MM.1S (cell line): ENCODE data around the gene RAB6B.

Source experiments
- CTCF ChIP-seq: fragments of 300-600 bp; sonication (generic); IDR thresholded peaks from 2 replicates; pipeline ENCODE4 v1.5.1; 2016; ENCODE audit warnings: antibody characterized with exemption, low read length, mixed read lengths
- EZH2 ChIP-seq: fragments of 300-600 bp; sonication (generic); optimal IDR thresholded peaks from 2 replicates; pipeline ENCODE3; 2017; ENCODE audit warnings: low read depth, mild to moderate bottlenecking, antibody characterized with exemption, low read length, mixed read lengths
- EZH2phosphoT487 ChIP-seq: fragments of 300-600 bp; sonication (generic); IDR thresholded peaks from 2 replicates; pipeline ENCODE4 v1.6.1; 2018; ENCODE audit warnings: antibody characterized with exemption, low read length

- TF ChIP-seq EZH2phosphoT487 (no peak), CTCF (no peak), EZH2 (no peak)
Observed at GRCh38 chr3:133887074-133887802, 8.4 kb downstream of the RAB6B start.
